H9 (cell line): ENCODE data around the gene MAP2K1. TPM values are rescaled to one million over a fixed set of nuclear protein-coding genes. Genes with fewer than 3 reads are reported as not detected.

ENCODE experiments used
- DNase-seq: peaks from one replicate; pipeline ENCODE4 v3.0.0-alpha.2; 2017
- H2AFZ ChIP-seq: one replicate; pipeline ENCODE4 v1.6.1; 2013; ENCODE audit warnings: mild to moderate bottlenecking, low read length, control low read depth, moderate library complexity
- H2AK5ac ChIP-seq: 2 replicates; pipeline ENCODE4 v1.6.1; 2013; ENCODE audit warnings: low read length, control low read depth, mixed read lengths; ENCODE audit not compliant: insufficient read length
- H2BK120ac ChIP-seq: one replicate; pipeline ENCODE4 v1.6.1; 2013; ENCODE audit warnings: low read depth, mild to moderate bottlenecking, low read length, control low read depth, inconsistent platforms; ENCODE audit not compliant: poor library complexity, severe bottlenecking
- H2BK12ac ChIP-seq: 2 replicates; pipeline ENCODE4 v1.6.1; 2013; ENCODE audit warnings: low read length, control low read depth, mixed read lengths, low read depth; ENCODE audit not compliant: insufficient read length
- H2BK15ac ChIP-seq: 2 replicates; pipeline ENCODE4 v1.6.1; 2013; ENCODE audit warnings: low read depth, low read length, control low read depth
- H2BK20ac ChIP-seq: one replicate; pipeline ENCODE4 v1.6.1; 2013; ENCODE audit warnings: low read depth, mild to moderate bottlenecking, low read length, control low read depth, inconsistent platforms; ENCODE audit not compliant: poor library complexity, severe bottlenecking
- H2BK5ac ChIP-seq: 2 replicates; pipeline ENCODE4 v1.6.1; 2013; ENCODE audit warnings: low read length, control low read depth, mixed read lengths; ENCODE audit not compliant: insufficient read length
- H3K14ac ChIP-seq: 2 replicates; pipeline ENCODE4 v1.6.1; 2013; ENCODE audit warnings: low read length, control low read depth; ENCODE audit not compliant: insufficient read depth
- H3K18ac ChIP-seq: 2 replicates; pipeline ENCODE4 v1.6.1; 2013; ENCODE audit warnings: low read depth, mild to moderate bottlenecking, mixed read lengths, low read length, control low read depth; ENCODE audit not compliant: insufficient read length
- H3K23ac ChIP-seq: 2 replicates; pipeline ENCODE4 v1.6.1; 2013; ENCODE audit warnings: low read length, control low read depth, mixed read lengths, low read depth; ENCODE audit not compliant: insufficient read length
- H3K23me2 ChIP-seq: 2 replicates; pipeline ENCODE4 v1.6.1; 2013; ENCODE audit warnings: low read depth, mild to moderate bottlenecking, mixed read lengths, low read length, control low read depth; ENCODE audit not compliant: insufficient read length, poor library complexity, severe bottlenecking
- H3K27ac ChIP-seq: 2 replicates; pipeline ENCODE4 v1.5.1; 2013; ENCODE audit warnings: low read length, control low read depth, mixed read lengths, low read depth; ENCODE audit not compliant: insufficient read length
- H3K27me3 ChIP-seq: 2 replicates; pipeline ENCODE4 v1.6.1; 2013; ENCODE audit warnings: low read length, control low read depth, inconsistent platforms; ENCODE audit not compliant: insufficient read depth
- H3K4ac ChIP-seq: 2 replicates; pipeline ENCODE4 v1.6.1; 2013; ENCODE audit warnings: low read depth, mild to moderate bottlenecking, control low read depth, inconsistent platforms, low read length, moderate library complexity
- H3K4me1 ChIP-seq: 2 replicates; pipeline ENCODE4 v1.6.1; 2013; ENCODE audit warnings: low read length, control low read depth, inconsistent platforms; ENCODE audit not compliant: insufficient read depth
- H3K4me2 ChIP-seq: 2 replicates; pipeline ENCODE4 v1.6.1; 2013; ENCODE audit warnings: low read length, control low read depth, mixed read lengths; ENCODE audit not compliant: insufficient read length, insufficient read depth
- H3K56ac ChIP-seq: 2 replicates; pipeline ENCODE4 v1.6.1; 2013; ENCODE audit warnings: low read depth, mild to moderate bottlenecking, mixed read lengths, low read length, control low read depth; ENCODE audit not compliant: insufficient read length
- H3K79me1 ChIP-seq: 2 replicates; pipeline ENCODE4 v1.6.1; 2013; ENCODE audit warnings: low read depth, mild to moderate bottlenecking, moderate library complexity, low read length, control low read depth, inconsistent platforms; ENCODE audit not compliant: insufficient read depth, poor library complexity, severe bottlenecking
- H3K79me2 ChIP-seq: 2 replicates; pipeline ENCODE4 v1.6.1; 2013; ENCODE audit warnings: low read length, control low read depth, inconsistent platforms; ENCODE audit not compliant: insufficient read depth
- H3K9ac ChIP-seq: 2 replicates; pipeline ENCODE4 v1.6.1; 2013; ENCODE audit warnings: low read length, control low read depth, mixed read lengths; ENCODE audit not compliant: insufficient read length; ENCODE audit errors: extremely low read depth
- H3K9me3 ChIP-seq: one replicate; pipeline ENCODE4 v1.6.1; 2013; ENCODE audit warnings: low read depth, low read length, inconsistent platforms; ENCODE audit not compliant: control insufficient read depth
- H3T11ph ChIP-seq: one replicate; pipeline ENCODE4 v1.6.1; 2013; ENCODE audit warnings: mild to moderate bottlenecking, low read length, control low read depth, inconsistent platforms
- H4K20me1 ChIP-seq: one replicate; pipeline ENCODE4 v1.6.1; 2013; ENCODE audit not compliant: control insufficient read depth, insufficient read length, insufficient read depth
- H4K5ac ChIP-seq: 2 replicates; pipeline ENCODE4 v1.6.1; 2013; ENCODE audit warnings: low read depth, mild to moderate bottlenecking, mixed read lengths, low read length, control low read depth; ENCODE audit not compliant: insufficient read length
- H4K8ac ChIP-seq: replicated peaks from 2 replicates; pipeline ENCODE4 v1.6.1; 2013; ENCODE audit warnings: low read length, control low read depth, mixed read lengths, low read depth; ENCODE audit not compliant: insufficient read length
- H4K91ac ChIP-seq: 2 replicates; pipeline ENCODE4 v1.6.1; 2013; ENCODE audit warnings: low read depth, mild to moderate bottlenecking, moderate library complexity, mixed read lengths, low read length, control low read depth; ENCODE audit not compliant: insufficient read length
- H3K27ac Mint-ChIP-seq, 3 experiments: 2 replicates in 2 of 3; 3 replicates in 1 of 3; pipeline ENCODE4 v1.8.0; 2020 to 2021; ENCODE audit warnings: mixed read lengths in 3 of 3, mild to moderate bottlenecking in 1 of 3, moderate library complexity in 1 of 3
- H3K27me3 Mint-ChIP-seq: 2 replicates; pipeline ENCODE4 v1.8.0; 2021; ENCODE audit warnings: low read depth, mild to moderate bottlenecking, moderate library complexity, mixed read lengths
- H3K36me3 Mint-ChIP-seq, 3 experiments: 2 replicates in 2 of 3; 3 replicates in 1 of 3; pipeline ENCODE4 v1.8.0; 2020 to 2021; ENCODE audit warnings: low read depth in 3 of 3, mixed read lengths in 3 of 3; ENCODE audit not compliant: insufficient read depth in 1 of 3
- H3K4me1 Mint-ChIP-seq, 2 experiments: 2 replicates each; pipeline ENCODE4 v1.8.0; 2020; ENCODE audit warnings: mixed read lengths in 2 of 2
- H3K4me3 Mint-ChIP-seq, 2 experiments: 2 replicates in 1 of 2; 3 replicates in 1 of 2; pipeline ENCODE4 v1.8.0; 2020 to 2021; ENCODE audit warnings: mild to moderate bottlenecking in 2 of 2, mixed read lengths in 2 of 2, moderate library complexity in 1 of 2
- H3K9me3 Mint-ChIP-seq, 2 experiments: 2 replicates in 1 of 2; 3 replicates in 1 of 2; pipeline ENCODE4 v1.8.0; 2020; ENCODE audit warnings: mild to moderate bottlenecking in 2 of 2, mixed read lengths in 2 of 2, moderate library complexity in 1 of 2
- WGBS: extraction: QIAGEN DNeasy Blood & Tissue Kit; methylation state at CpG from one replicate; pipeline ENCODE4 v1.1.7; 2013; ENCODE audit warnings: missing lambda C conversion rate, low lambda C conversion rate, mixed read lengths; ENCODE audit not compliant: insufficient read length; ENCODE audit errors: extremely low coverage; 5-methylcytosine and 5-hydroxymethylcytosine counted together
- total RNA-seq: library from RNA; stranded (reverse); gene quantifications from 2 replicates; pipeline ENCODE4 v1.2.1, GENCODE V29; 2021
- TF ChIP-seq, protein P1 (sequence below): fragments of 200-600 bp; sonication (generic); conservative IDR thresholded peaks from 3 replicates; pipeline ENCODE4 v1.8.0; 2021; ENCODE audit warnings: antibody characterized with exemption, mild to moderate bottlenecking

MAP2K1 gene
- total RNA-seq, 1 experiment from 2014 or later, result 50.8 TPM

DNA sequence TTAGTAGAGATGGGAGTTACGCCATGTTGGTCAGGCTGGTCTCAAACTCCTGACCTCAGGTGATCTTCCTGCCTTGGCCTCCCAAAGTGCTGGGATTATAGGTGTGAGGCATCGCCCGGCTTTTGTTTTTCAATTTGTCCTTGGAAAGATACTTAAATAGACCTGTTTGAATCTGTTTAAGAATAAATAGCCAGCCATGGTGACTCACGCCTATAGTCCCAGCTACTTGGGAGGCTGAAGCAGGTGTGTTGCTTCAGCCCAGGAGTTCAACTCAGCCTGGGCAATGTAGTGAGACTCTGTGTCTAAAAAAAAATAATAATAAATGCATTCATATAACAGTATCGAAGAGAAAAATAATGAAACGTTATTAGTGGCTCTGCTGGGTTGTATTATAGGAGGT, 93.6 kb downstream of the MAP2K1 start:
- Histone ChIP-seq H4K8ac (no peak overlapping the region), H3K56ac (no peak overlapping the region), H3K27me3 (no peaks in the 10 kb centered on the region), H3K23ac (no peak overlapping the region), H3T11ph (no peak overlapping the region), H3K9ac (no peak overlapping the region), H3K4ac (no peak overlapping the region), H3K4me1 (peaks cover 10% of the 10 kb centered on the region; the same call in 1 of the 2 replicates), H3K9me3 (no peaks in the 10 kb centered on the region), H4K5ac (no peak overlapping the region), H2BK5ac (no peak overlapping the region), H3K27ac (no peak overlapping the region), H2BK12ac (no peak overlapping the region), H3K4me2 (no peak overlapping the region), H3K23me2 (no peaks in the 10 kb centered on the region), H3K18ac (no peak overlapping the region), H2BK120ac (no peak overlapping the region), H4K20me1 (no peaks in the 10 kb centered on the region), H4K91ac (no peak overlapping the region), H2AFZ (no peak overlapping the region), H2BK20ac (no peak overlapping the region), H2AK5ac (no peak overlapping the region), H3K14ac (no peak overlapping the region), H2BK15ac (no peak overlapping the region), H3K79me2 (no peaks in the 10 kb centered on the region), H3K79me1 (no peaks in the 10 kb centered on the region)
- Mint-ChIP-seq H3K9me3 (no peaks in the 10 kb centered on the region), H3K36me3 (peaks cover 27 to 34% (median 28%) of the 10 kb centered on the region in 3 experiments), H3K4me3 (no peak overlapping the region), H3K27ac (no peak overlapping the region), H3K4me1 (peaks cover 24 to 26% of the 10 kb centered on the region in 2 experiments), H3K27me3 (no peaks in the 10 kb centered on the region)
- TF ChIP-seq, protein P1, sequence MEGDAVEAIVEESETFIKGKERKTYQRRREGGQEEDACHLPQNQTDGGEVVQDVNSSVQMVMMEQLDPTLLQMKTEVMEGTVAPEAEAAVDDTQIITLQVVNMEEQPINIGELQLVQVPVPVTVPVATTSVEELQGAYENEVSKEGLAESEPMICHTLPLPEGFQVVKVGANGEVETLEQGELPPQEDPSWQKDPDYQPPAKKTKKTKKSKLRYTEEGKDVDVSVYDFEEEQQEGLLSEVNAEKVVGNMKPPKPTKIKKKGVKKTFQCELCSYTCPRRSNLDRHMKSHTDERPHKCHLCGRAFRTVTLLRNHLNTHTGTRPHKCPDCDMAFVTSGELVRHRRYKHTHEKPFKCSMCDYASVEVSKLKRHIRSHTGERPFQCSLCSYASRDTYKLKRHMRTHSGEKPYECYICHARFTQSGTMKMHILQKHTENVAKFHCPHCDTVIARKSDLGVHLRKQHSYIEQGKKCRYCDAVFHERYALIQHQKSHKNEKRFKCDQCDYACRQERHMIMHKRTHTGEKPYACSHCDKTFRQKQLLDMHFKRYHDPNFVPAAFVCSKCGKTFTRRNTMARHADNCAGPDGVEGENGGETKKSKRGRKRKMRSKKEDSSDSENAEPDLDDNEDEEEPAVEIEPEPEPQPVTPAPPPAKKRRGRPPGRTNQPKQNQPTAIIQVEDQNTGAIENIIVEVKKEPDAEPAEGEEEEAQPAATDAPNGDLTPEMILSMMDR, result no peak
- no peak for DNase-seq
- WGBS, result 100% methylated on average over 2 of the region's 6 CpGs
